HG02798 (cell line): ENCODE data around the gene STK35.

Experiments
- ATAC-seq: cut with Tn5 transposase; IDR thresholded peaks from one replicate; pipeline ENCODE4 v1.9.1; 2021; ENCODE audit warnings: mild to moderate bottlenecking; ENCODE audit not compliant: unreplicated experiment, poor library complexity

Gene STK35

GRCh38 chr20:2103461-2104153, 2.0 kb downstream of the STK35 start:
- no peak for ATAC-seq

- ATAC-seq: no peak
Measured at GRCh38 chr20:2104236-2104635, 2.6 kb downstream of the STK35 start.

- no peak for ATAC-seq
Measured at GRCh38 chr20:2108498-2108897, 6.9 kb downstream of the STK35 start.

- no peak for ATAC-seq
Measured at GRCh38 chr20:2108987-2109386, 7.4 kb downstream of the STK35 start.

- no peak for ATAC-seq
Measured at GRCh38 chr20:2109425-2110210, 8.0 kb downstream of the STK35 start.

- no peak for ATAC-seq
Measured at GRCh38 chr20:2112910-2113309, 11.3 kb downstream of the STK35 start.

- ATAC-seq: no peak
Measured at GRCh38 chr20:2114127-2114959, 12.7 kb downstream of the STK35 start.

- no peak for ATAC-seq
Measured at GRCh38 chr20:2114990-2115681, 13.5 kb downstream of the STK35 start.

GRCh38 chr20:2116170-2116940, 14.7 kb downstream of the STK35 start:
- no peak for ATAC-seq

- no peak for ATAC-seq
Measured at GRCh38 chr20:2118783-2119182, 17.2 kb downstream of the STK35 start.

- ATAC-seq: no peak
Measured at GRCh38 chr20:2122936-2123335, 21.3 kb downstream of the STK35 start.

GRCh38 chr20:2123720-2124119, 22.1 kb downstream of the STK35 start:
- ATAC-seq: no peak

GRCh38 chr20:2124564-2125213, 23.1 kb downstream of the STK35 start:
- no peak for ATAC-seq

- no peak for ATAC-seq
Measured at GRCh38 chr20:2125474-2126112, 24.0 kb downstream of the STK35 start.

GRCh38 chr20:2127238-2127637, 25.6 kb downstream of the STK35 start:
- no peak for ATAC-seq

GRCh38 chr20:2128542-2128941, 26.9 kb downstream of the STK35 start:
- no peak for ATAC-seq

GRCh38 chr20:2130062-2130591, 28.5 kb downstream of the STK35 start:
- no peak for ATAC-seq

- no peak for ATAC-seq
Measured at GRCh38 chr20:2130683-2131082, 29.1 kb downstream of the STK35 start.
